ENCODE data around the gene OSBPL10.
"Not testable (repeated sequence)": the region's sequence is repeated elsewhere in the genome, so short reads cannot be mapped to it uniquely, and the experiment has no call there.

Gene OSBPL10, protein sequence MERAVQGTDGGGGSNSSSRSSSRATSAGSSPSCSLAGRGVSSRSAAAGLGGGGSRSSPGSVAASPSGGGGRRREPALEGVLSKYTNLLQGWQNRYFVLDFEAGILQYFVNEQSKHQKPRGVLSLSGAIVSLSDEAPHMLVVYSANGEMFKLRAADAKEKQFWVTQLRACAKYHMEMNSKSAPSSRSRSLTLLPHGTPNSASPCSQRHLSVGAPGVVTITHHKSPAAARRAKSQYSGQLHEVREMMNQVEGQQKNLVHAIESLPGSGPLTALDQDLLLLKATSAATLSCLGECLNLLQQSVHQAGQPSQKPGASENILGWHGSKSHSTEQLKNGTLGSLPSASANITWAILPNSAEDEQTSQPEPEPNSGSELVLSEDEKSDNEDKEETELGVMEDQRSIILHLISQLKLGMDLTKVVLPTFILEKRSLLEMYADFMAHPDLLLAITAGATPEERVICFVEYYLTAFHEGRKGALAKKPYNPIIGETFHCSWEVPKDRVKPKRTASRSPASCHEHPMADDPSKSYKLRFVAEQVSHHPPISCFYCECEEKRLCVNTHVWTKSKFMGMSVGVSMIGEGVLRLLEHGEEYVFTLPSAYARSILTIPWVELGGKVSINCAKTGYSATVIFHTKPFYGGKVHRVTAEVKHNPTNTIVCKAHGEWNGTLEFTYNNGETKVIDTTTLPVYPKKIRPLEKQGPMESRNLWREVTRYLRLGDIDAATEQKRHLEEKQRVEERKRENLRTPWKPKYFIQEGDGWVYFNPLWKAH

DNA sequence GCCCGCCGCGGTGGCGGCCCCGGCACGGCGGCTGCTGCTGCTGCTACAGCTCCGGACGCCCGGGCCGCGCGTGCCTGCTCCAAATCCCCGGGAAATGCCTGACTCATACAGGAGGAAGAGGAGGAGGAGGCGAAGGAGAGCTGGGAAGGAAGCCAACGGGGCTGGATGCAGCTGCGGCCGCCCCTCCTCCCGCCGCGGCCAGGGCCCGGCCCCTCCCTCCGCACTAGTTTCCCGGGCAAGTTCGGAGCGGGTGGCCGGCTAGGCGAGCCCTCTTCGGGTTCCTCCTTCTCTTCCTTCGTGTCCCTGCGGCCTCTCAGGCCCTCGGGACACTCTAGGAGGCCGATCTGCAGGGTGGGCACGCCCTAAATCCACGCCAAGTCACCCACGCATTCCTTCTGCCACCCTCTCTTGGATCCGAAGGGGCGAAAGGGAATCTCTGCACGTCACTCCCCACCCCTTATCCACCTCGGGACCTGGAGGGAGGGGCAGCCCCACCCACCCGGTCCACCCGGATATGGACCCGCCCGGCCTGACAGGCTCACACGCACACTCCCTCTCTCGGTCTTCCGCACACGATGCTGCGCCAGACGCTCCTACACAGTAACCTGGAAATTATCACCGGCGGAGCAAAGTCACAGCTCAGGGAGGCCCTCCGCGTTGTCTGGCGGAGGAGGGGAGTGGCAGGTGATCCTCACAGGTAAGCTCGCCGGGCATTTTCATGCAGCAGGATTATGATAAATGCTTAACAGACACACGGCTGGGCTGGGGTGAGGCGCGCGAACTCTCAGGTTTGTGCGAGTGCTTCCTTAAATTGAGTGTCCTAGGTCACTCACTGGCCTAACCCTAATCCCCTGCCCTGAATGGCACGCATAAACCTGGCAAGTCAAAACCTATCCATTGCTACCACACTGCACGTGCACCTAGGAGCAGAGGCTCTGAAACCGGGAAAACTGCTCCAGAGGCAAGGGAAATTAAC, at the start of gene OSBPL10, which contains the start of gene ZNF860:
Gene OSBPL10 (minus strand): TSS at position 57 of the 976 bp plus-strand sequence. CDS start 83 bp downstream, outside the sequence.
Gene ZNF860 (plus strand): TSS at position 545 of the 976 bp plus-strand sequence. CDS start 7,330 bp downstream, outside the sequence.
- no peak for DNase-seq (ENCODE audit: low read depth, low spot score)
- Histone ChIP-seq H3K36me3 (ENCODE audit: control insufficient read depth, insufficient read depth, low read length) (no peaks in the 10 kb centered on the region), H3K4me1 (ENCODE audit: control insufficient read depth, insufficient read depth, low read length) (no peaks in the 10 kb centered on the region), H3K4me3 (ENCODE audit: low read length) (peak within 1 kb of the TSS; percentile 55), H3K27ac (ENCODE audit: low read length) (no peak within 1 kb of the TSS), H3K27me3 (ENCODE audit: control insufficient read depth, insufficient read depth, low read length) (no peaks in the 10 kb centered on the region), H3K9me3 (ENCODE audit: control insufficient read depth, insufficient read depth, low read length) (no peaks in the 10 kb centered on the region)
- no CpG with 5 or more reads among the region's 65 CpGs for WGBS (ENCODE audit: insufficient coverage, insufficient read length)

DNA sequence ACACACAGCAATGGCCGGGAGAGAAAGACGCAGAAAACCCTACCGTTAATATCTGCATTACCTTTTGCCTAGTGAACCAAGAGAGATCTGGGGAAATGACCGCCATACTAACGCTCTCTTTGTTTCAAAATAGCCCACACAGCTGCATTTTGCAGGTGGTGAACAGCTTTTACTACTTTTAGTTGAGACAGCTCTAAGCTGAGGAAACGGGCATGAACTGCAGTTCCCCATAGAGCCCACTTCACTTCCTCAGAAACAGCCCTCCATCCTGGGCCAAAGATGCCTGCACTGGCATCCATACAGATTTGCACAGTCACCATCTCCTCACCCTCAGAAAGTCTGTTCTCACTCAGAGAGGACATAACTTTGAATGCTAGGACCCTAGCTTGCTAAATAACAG, 45.5 kb upstream of the OSBPL10 start:
- no peaks in the 10 kb centered on the region for H3K27me3 ChIP-seq (ENCODE audit: control insufficient read depth, insufficient read depth, low read length)
- no peak overlapping the region for H3K27ac ChIP-seq (ENCODE audit: low read length)
- WGBS (ENCODE audit: insufficient coverage, insufficient read length) = no CpG with 5 or more reads among the region's 6 CpGs
- no peak for DNase-seq (ENCODE audit: low read depth, low spot score)
- H3K9me3 ChIP-seq (ENCODE audit: control insufficient read depth, insufficient read depth, low read length) = no peaks in the 10 kb centered on the region
- no peaks in the 10 kb centered on the region for H3K36me3 ChIP-seq (ENCODE audit: control insufficient read depth, insufficient read depth, low read length)
- no peaks in the 10 kb centered on the region for H3K4me1 ChIP-seq (ENCODE audit: control insufficient read depth, insufficient read depth, low read length)
- H3K4me3 ChIP-seq (ENCODE audit: low read length) = no peak overlapping the region

DNA sequence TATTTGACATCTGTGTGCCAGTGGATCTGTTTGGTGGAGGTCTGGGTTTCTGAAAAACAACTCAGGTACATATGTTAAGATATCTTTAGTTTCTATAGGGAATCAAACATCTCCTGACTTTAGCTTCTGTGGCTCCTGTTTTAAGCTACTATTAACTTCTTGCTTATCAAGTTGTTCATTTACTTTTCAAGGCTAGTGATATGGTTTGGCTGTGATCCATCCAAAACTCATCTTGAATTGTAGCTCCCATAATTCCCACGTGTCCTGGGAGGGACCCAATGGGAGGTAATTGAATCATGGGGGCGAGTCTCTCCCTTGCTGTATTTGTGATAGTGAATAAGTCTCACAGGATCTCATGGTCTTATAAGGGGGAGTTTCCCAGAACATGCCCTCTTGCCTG, 41.9 kb upstream of the OSBPL10 start:
- Histone ChIP-seq H3K27me3 (ENCODE audit: control insufficient read depth, insufficient read depth, low read length) (no peaks in the 10 kb centered on the region), H3K4me3 (ENCODE audit: low read length) (no peak overlapping the region), H3K36me3 (ENCODE audit: control insufficient read depth, insufficient read depth, low read length) (no peaks in the 10 kb centered on the region), H3K9me3 (ENCODE audit: control insufficient read depth, insufficient read depth, low read length) (no peaks in the 10 kb centered on the region), H3K27ac (ENCODE audit: low read length) (no peak overlapping the region), H3K4me1 (ENCODE audit: control insufficient read depth, insufficient read depth, low read length) (no peaks in the 10 kb centered on the region)
- no peak for DNase-seq (ENCODE audit: low read depth, low spot score)
- no CpG with 5 or more reads among the region's 2 CpGs for WGBS (ENCODE audit: insufficient coverage, insufficient read length)

DNA sequence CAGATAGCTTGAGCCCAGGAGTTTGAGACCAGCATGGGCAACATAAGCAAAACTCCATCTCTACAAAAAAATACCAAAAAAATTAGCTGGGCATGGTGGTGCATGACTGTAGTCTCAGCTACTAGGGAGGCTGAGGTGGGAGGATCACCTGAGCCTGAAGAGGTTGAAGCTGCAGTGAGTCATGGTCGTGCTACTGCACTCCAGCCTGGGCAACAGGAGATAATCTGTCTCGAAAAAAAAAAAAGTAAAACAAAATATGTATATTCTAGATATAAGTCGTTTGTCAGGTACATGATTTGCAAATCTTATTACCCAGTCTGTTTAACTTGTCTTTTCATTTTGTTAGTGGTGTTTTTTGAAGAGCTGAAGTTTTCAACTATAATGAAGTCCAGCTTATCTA, 40.7 kb upstream of the OSBPL10 start:
- no CpG with 5 or more reads among the region's 3 CpGs for WGBS (ENCODE audit: insufficient coverage, insufficient read length)
- Histone ChIP-seq H3K4me1 (ENCODE audit: control insufficient read depth, insufficient read depth, low read length) (no peaks in the 10 kb centered on the region), H3K9me3 (ENCODE audit: control insufficient read depth, insufficient read depth, low read length) (no peaks in the 10 kb centered on the region), H3K4me3 (ENCODE audit: low read length) (no peak overlapping the region), H3K27ac (ENCODE audit: low read length) (no peak overlapping the region), H3K36me3 (ENCODE audit: control insufficient read depth, insufficient read depth, low read length) (no peaks in the 10 kb centered on the region), H3K27me3 (ENCODE audit: control insufficient read depth, insufficient read depth, low read length) (no peaks in the 10 kb centered on the region)
- DNase-seq (ENCODE audit: low read depth, low spot score) = no peak

DNA sequence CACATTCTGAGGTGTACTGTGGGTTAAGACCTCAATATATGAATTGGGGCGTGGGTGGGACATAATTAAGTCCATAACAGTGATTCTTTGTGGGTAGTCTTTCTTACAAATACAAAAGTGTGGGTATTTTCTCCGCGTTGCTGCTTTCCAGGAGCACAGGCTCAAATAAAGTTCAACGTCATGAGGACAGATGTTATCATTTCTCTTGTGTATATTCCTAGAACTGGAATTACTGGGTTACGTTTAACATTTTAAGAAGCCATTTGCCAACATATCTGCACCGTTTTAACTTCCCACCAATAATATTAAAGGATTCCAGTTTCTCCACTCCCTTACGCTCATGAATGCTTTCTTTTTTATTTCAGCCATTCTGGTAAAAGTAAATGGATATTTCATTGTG, 40.1 kb upstream of the OSBPL10 start:
- DNase-seq (ENCODE audit: low read depth, low spot score) = no peak
- no peaks in the 10 kb centered on the region for H3K4me1 ChIP-seq (ENCODE audit: control insufficient read depth, insufficient read depth, low read length)
- H3K27ac ChIP-seq (ENCODE audit: low read length) = no peak overlapping the region
- no peaks in the 10 kb centered on the region for H3K9me3 ChIP-seq (ENCODE audit: control insufficient read depth, insufficient read depth, low read length)
- H3K4me3 ChIP-seq (ENCODE audit: low read length) = no peak overlapping the region
- no peaks in the 10 kb centered on the region for H3K36me3 ChIP-seq (ENCODE audit: control insufficient read depth, insufficient read depth, low read length)
- no CpG with 5 or more reads among the region's 7 CpGs for WGBS (ENCODE audit: insufficient coverage, insufficient read length)
- H3K27me3 ChIP-seq (ENCODE audit: control insufficient read depth, insufficient read depth, low read length) = no peaks in the 10 kb centered on the region

DNA sequence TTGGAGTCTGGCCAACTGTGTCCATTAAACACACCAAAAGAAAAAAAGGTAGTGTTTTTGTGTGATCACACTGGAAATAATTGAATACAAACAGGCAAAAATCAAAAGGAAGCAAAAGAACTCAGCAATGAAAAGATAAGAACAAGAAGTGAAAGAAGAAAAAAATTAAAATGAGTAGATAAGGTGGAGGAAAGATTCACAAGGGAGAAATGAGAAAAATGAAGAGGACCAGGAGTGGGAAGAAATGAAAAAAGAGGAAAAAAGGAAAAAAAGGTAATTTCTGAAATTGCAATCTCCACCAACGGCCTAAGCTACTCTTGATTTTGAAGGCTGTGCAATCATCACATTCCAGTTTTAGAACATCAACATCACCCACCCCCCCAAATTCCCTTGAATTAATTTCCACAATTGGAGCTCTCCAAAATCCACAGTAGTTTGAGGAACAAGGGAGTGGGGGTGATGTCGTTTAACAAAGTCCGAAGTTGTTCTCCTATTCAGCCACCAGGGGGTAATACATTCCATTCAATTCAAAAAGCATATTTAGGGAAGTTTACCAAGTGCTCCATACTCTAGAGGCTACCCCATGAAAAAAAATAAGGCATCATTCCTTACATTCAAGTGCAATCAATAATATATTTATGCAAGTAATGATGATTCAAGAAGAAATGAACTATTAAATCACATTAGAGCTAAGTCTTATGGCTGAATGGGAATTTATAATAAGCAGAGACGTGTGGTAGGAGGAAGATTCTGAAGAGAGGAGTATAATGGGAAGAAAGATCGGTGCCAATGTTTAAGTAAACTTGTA, 37.9 kb upstream of the OSBPL10 start:
- Histone ChIP-seq H3K9me3 (ENCODE audit: control insufficient read depth, insufficient read depth, low read length) (no peaks in the 10 kb centered on the region), H3K4me1 (ENCODE audit: control insufficient read depth, insufficient read depth, low read length) (no peaks in the 10 kb centered on the region), H3K27me3 (ENCODE audit: control insufficient read depth, insufficient read depth, low read length) (no peaks in the 10 kb centered on the region), H3K36me3 (ENCODE audit: control insufficient read depth, insufficient read depth, low read length) (no peaks in the 10 kb centered on the region), H3K27ac (ENCODE audit: low read length) (no peak overlapping the region), H3K4me3 (ENCODE audit: low read length) (no peak overlapping the region)
- WGBS (ENCODE audit: insufficient coverage, insufficient read length) = no CpG with 5 or more reads among the region's 5 CpGs
- DNase-seq (ENCODE audit: low read depth, low spot score) = no peak

DNA sequence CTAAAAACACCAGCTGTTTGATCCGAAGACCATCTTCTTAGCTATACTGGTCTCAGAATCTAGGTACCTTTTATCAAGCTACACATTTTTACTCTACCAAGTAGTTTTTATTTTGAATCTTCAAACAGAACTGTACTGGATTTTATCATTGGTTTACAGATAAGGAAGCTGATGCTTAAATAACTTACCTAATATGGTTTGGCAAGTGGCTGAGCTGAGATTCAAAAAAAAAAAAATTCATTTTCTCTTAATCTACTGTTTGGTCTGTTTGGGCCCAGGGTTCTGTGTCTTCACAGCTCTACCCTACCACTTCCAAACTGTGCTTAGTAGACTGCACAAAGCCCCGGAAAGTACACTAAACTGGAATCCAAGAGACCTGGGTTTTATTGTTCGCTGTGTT, 36.2 kb upstream of the OSBPL10 start:
- no CpG with 5 or more reads among the region's 3 CpGs for WGBS (ENCODE audit: insufficient coverage, insufficient read length)
- H3K36me3 ChIP-seq (ENCODE audit: control insufficient read depth, insufficient read depth, low read length) = no peaks in the 10 kb centered on the region
- H3K4me3 ChIP-seq (ENCODE audit: low read length) = no peak overlapping the region
- H3K27me3 ChIP-seq (ENCODE audit: control insufficient read depth, insufficient read depth, low read length) = no peaks in the 10 kb centered on the region
- DNase-seq (ENCODE audit: low read depth, low spot score) = no peak
- H3K9me3 ChIP-seq (ENCODE audit: control insufficient read depth, insufficient read depth, low read length) = no peaks in the 10 kb centered on the region
- H3K4me1 ChIP-seq (ENCODE audit: control insufficient read depth, insufficient read depth, low read length) = no peaks in the 10 kb centered on the region
- no peak overlapping the region for H3K27ac ChIP-seq (ENCODE audit: low read length)

DNA sequence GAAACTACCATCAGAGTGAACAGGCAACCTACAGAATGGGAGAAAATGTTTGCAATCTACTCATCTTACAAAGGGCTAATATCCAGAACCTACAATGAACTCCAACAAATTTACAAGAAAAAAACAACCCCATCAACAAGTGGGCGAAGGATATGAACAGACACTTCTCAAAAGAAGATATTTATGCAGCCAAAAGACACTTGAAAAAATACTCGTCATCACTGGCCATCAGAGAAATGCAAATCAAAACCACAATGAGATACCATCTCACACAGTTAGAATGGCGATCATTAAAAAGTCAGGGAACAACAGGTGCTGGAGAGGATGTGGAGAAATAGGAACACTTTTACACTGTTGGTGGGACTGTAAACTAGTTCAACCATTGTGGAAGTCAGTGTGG, 34.6 kb upstream of the OSBPL10 start:
- not testable (repeated sequence) for H3K27me3 ChIP-seq (ENCODE audit: control insufficient read depth, insufficient read depth, low read length); H3K4me3 ChIP-seq (ENCODE audit: low read length); H3K9me3 ChIP-seq (ENCODE audit: control insufficient read depth, insufficient read depth, low read length); H3K4me1 ChIP-seq (ENCODE audit: control insufficient read depth, insufficient read depth, low read length); H3K36me3 ChIP-seq (ENCODE audit: control insufficient read depth, insufficient read depth, low read length); H3K27ac ChIP-seq (ENCODE audit: low read length); DNase-seq (ENCODE audit: low read depth, low spot score)
- WGBS (ENCODE audit: insufficient coverage, insufficient read length) = no CpG with 5 or more reads among the region's 3 CpGs

DNA sequence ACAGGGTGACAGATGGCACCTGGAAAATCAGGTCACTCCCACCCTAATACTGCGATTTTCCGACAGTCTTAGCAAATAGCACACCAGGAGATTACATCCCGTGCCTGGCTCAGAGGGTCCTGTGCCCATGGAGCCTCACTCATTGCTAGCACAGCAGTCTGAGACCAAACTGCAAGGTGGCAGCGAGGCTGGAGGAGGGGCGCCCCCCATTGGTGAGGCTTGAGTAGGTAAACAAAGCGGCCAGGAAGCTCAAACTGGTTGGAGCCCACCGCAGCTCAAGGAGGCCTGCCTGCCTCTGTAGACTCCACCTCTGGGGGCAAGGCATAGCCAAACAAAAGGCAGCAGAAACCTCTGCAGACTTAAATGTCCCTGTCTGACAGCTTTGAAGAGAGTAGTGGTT, 29.6 kb upstream of the OSBPL10 start:
- not testable (repeated sequence) for H3K36me3 ChIP-seq (ENCODE audit: control insufficient read depth, insufficient read depth, low read length); H3K9me3 ChIP-seq (ENCODE audit: control insufficient read depth, insufficient read depth, low read length); DNase-seq (ENCODE audit: low read depth, low spot score); H3K4me3 ChIP-seq (ENCODE audit: low read length); H3K27me3 ChIP-seq (ENCODE audit: control insufficient read depth, insufficient read depth, low read length); H3K4me1 ChIP-seq (ENCODE audit: control insufficient read depth, insufficient read depth, low read length); H3K27ac ChIP-seq (ENCODE audit: low read length)
- no CpG with 5 or more reads among the region's 7 CpGs for WGBS (ENCODE audit: insufficient coverage, insufficient read length)

Measured in iPS DF 6.9 (cell line).